ENCODE data around the gene CPNE4.

Gene CPNE4

DNA sequence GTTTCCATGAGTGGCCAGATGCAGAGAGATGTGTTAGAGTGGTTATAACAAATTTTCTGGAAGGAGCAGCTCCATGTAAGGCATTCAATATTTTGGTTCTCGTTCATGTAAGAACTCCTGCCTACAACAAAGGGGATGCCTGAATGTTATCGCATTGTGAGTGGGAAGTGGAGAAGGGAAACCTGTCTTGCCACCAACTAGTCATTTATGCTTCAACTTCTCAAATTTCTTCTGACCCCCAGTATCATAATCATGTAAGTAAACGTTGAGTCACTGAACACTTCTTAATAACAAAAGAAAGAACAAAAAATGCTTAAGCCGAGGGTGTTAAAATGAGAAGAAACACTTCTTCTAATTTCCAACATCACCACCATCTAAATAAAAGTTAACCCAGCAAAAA is 470.0 kb downstream of the CPNE4 start:
- Histone ChIP-seq H2AFZ (ENCODE audit: low read length) (no peak overlapping the region), H3K9me2 (ENCODE audit: low read depth, low read length) (no peaks in the 10 kb centered on the region), H3K36me3 (ENCODE audit: insufficient read depth, low read length) (no peaks in the 10 kb centered on the region), H3K4me3 (ENCODE audit: low read depth, low read length, poor library complexity, severe bottlenecking) (no peak overlapping the region), H3F3A (ENCODE audit: insufficient read depth, low read length) (no peaks in the 10 kb centered on the region), H3K9me3 (ENCODE audit: low read length) (no peaks in the 10 kb centered on the region), H3K79me2 (ENCODE audit: insufficient read depth, low read length) (no peaks in the 10 kb centered on the region), H4K20me1 (ENCODE audit: insufficient read depth, low read length) (no peaks in the 10 kb centered on the region), H3K27me3 (ENCODE audit: insufficient read depth, low read length) (no peaks in the 10 kb centered on the region), H3K4me1 (ENCODE audit: insufficient read depth, low read length, severe bottlenecking) (no peaks in the 10 kb centered on the region), H3K9ac (ENCODE audit: low read length) (no peak overlapping the region), H3K4me2 (ENCODE audit: low read length) (no peak overlapping the region), H3K27ac (ENCODE audit: low read depth, low read length, poor library complexity, severe bottlenecking) (no peak overlapping the region)
- TF ChIP-seq CTCF (IDR thresholded peaks at IDR 0.05; ENCODE audit: low read length) = no peak
- TF ChIP-seq EZH2 (IDR thresholded peaks at IDR 0.05; ENCODE audit: borderline replicate concordance, low read length) = no peak

- Histone ChIP-seq H3K27ac (ENCODE audit: low read depth, low read length, poor library complexity, severe bottlenecking) (no peak overlapping the region), H3K9me3 (ENCODE audit: low read length) (no peaks in the 10 kb centered on the region), H3K27me3 (ENCODE audit: insufficient read depth, low read length) (no peaks in the 10 kb centered on the region), H3F3A (ENCODE audit: insufficient read depth, low read length) (no peaks in the 10 kb centered on the region), H3K79me2 (ENCODE audit: insufficient read depth, low read length) (no peaks in the 10 kb centered on the region), H3K4me2 (ENCODE audit: low read length) (no peak overlapping the region), H4K20me1 (ENCODE audit: insufficient read depth, low read length) (no peaks in the 10 kb centered on the region), H3K9ac (ENCODE audit: low read length) (no peak overlapping the region), H2AFZ (ENCODE audit: low read length) (no peak overlapping the region), H3K9me2 (ENCODE audit: low read depth, low read length) (no peaks in the 10 kb centered on the region), H3K36me3 (ENCODE audit: insufficient read depth, low read length) (no peaks in the 10 kb centered on the region), H3K4me3 (ENCODE audit: low read depth, low read length, poor library complexity, severe bottlenecking) (no peak overlapping the region), H3K4me1 (ENCODE audit: insufficient read depth, low read length, severe bottlenecking) (no peaks in the 10 kb centered on the region)
- TF ChIP-seq CTCF (IDR thresholded peaks at IDR 0.05; ENCODE audit: low read length) (no peak), EZH2 (IDR thresholded peaks at IDR 0.05; ENCODE audit: borderline replicate concordance, low read length) (no peak)
Measured at GRCh38 chr3:131561511-131561910, 473.3 kb downstream of the CPNE4 start.

- Histone ChIP-seq H3K36me3 (ENCODE audit: insufficient read depth, low read length) (no peaks in the 10 kb centered on the region), H3K27me3 (ENCODE audit: insufficient read depth, low read length) (no peaks in the 10 kb centered on the region), H3K4me2 (ENCODE audit: low read length) (no peak overlapping the region), H4K20me1 (ENCODE audit: insufficient read depth, low read length) (no peaks in the 10 kb centered on the region), H3K9me3 (ENCODE audit: low read length) (no peaks in the 10 kb centered on the region), H3K9ac (ENCODE audit: low read length) (no peak overlapping the region), H3K27ac (ENCODE audit: low read depth, low read length, poor library complexity, severe bottlenecking) (no peak overlapping the region), H3K4me3 (ENCODE audit: low read depth, low read length, poor library complexity, severe bottlenecking) (no peak overlapping the region), H3K4me1 (ENCODE audit: insufficient read depth, low read length, severe bottlenecking) (no peaks in the 10 kb centered on the region), H2AFZ (ENCODE audit: low read length) (no peak overlapping the region), H3K79me2 (ENCODE audit: insufficient read depth, low read length) (no peaks in the 10 kb centered on the region), H3K9me2 (ENCODE audit: low read depth, low read length) (no peaks in the 10 kb centered on the region), H3F3A (ENCODE audit: insufficient read depth, low read length) (no peaks in the 10 kb centered on the region)
- TF ChIP-seq CTCF (IDR thresholded peaks at IDR 0.05; ENCODE audit: low read length) = no peak
- no peak for TF ChIP-seq EZH2 (IDR thresholded peaks at IDR 0.05; ENCODE audit: borderline replicate concordance, low read length)
Measured at GRCh38 chr3:131560795-131561194, 474.0 kb downstream of the CPNE4 start.

All from OCI-LY1 (cell line).